ENCODE data around the gene TCF7L2.

TCF7L2 gene

GRCh38 chr10:113038183-113038582 is 88.1 kb downstream of the TCF7L2 start:
- no peak for TF ChIP-seq CTCF (IDR thresholded peaks at IDR 0.05)

GRCh38 chr10:113038985-113039384 is 88.9 kb downstream of the TCF7L2 start:
- TF ChIP-seq CTCF (IDR thresholded peaks at IDR 0.05), result no peak

- TF ChIP-seq CTCF (IDR thresholded peaks at IDR 0.05), result no peak
Measured at GRCh38 chr10:113041324-113041723, 91.3 kb downstream of the TCF7L2 start.

- no peak for TF ChIP-seq CTCF (IDR thresholded peaks at IDR 0.05)
Measured at GRCh38 chr10:113041841-113042750, 92.0 kb downstream of the TCF7L2 start.

- no peak for TF ChIP-seq CTCF (IDR thresholded peaks at IDR 0.05)
Measured at GRCh38 chr10:113042868-113043267, 92.8 kb downstream of the TCF7L2 start.

- no peak for TF ChIP-seq CTCF (IDR thresholded peaks at IDR 0.05)
Measured at GRCh38 chr10:113044016-113044755, 94.1 kb downstream of the TCF7L2 start.

GRCh38 chr10:113045147-113046055 is 95.4 kb downstream of the TCF7L2 start:
- no peak for TF ChIP-seq CTCF (IDR thresholded peaks at IDR 0.05)

Data from LNCAP (cell line).